IMR-90 (cell line): Measurements from ENCODE around the gene ATP8B4. TPM values are rescaled to one million over a fixed set of nuclear protein-coding genes. Genes with fewer than 3 reads are reported as not detected.

Experiments
- ATAC-seq: fragments of 200-7000 bp; cut with Tn5 transposase; 2 replicates; pipeline ENCODE4 v1.9.1; 2020; ENCODE audit warnings: low read depth, mild to moderate bottlenecking, moderate library complexity
- BruUV-seq: library from RNA; stranded (reverse); fragments of 400-500 nt; replicated peaks from 2 replicates; lab custom pipeline; 2021; lab: Mats Ljungman, UMichigan
- CTCF ChIA-PET: fragments of 300-600 bp; formaldehyde crosslinking; extraction: SDS; loops from one replicate; lab custom pipeline; 2021; ENCODE audit warnings: antibody characterized with exemption; lab: Yijun Ruan, JAX
- POLR2A ChIA-PET: fragments of 300-600 bp; sonication (Branson Sonifier 250); formaldehyde crosslinking; loops from one replicate; lab custom pipeline; 2022; ENCODE audit warnings: antibody characterized with exemption; ENCODE audit not compliant: unreplicated experiment; lab: Charles Lee
- DNase-seq: peaks from one replicate; pipeline ENCODE4 v3.0.0; 2013
- H2AFZ ChIP-seq: replicated peaks from 2 replicates; pipeline ENCODE3; 2013; ENCODE audit warnings: low read length, mild to moderate bottlenecking; ENCODE audit not compliant: poor library complexity
- H2AK5ac ChIP-seq: 2 replicates; pipeline ENCODE4 v1.6.1; 2013; ENCODE audit warnings: low read depth, low read length, inconsistent platforms
- H2AK9ac ChIP-seq: replicated peaks from 2 replicates; pipeline ENCODE3; 2013; ENCODE audit warnings: mild to moderate bottlenecking, low read depth, low read length, moderate library complexity; ENCODE audit not compliant: poor library complexity
- H2BK120ac ChIP-seq: 2 replicates; pipeline ENCODE4 v1.6.1; 2013; ENCODE audit warnings: low read depth, low read length, inconsistent platforms
- H2BK15ac ChIP-seq: 3 replicates; pipeline ENCODE4 v1.6.1; 2013; ENCODE audit warnings: low read depth, low read length, inconsistent platforms
- H2BK20ac ChIP-seq: 2 replicates; pipeline ENCODE4 v1.6.1; 2013; ENCODE audit warnings: low read depth, mild to moderate bottlenecking, inconsistent platforms, low read length, moderate library complexity
- H2BK5ac ChIP-seq: 2 replicates; pipeline ENCODE4 v1.6.1; 2013; ENCODE audit warnings: mild to moderate bottlenecking, low read depth, low read length, inconsistent platforms; ENCODE audit not compliant: poor library complexity, severe bottlenecking
- H3K14ac ChIP-seq: replicated peaks from 2 replicates; pipeline ENCODE4 v1.6.1; 2013; ENCODE audit warnings: low read depth, low read length, inconsistent platforms
- H3K18ac ChIP-seq: 2 replicates; pipeline ENCODE4 v1.6.1; 2013; ENCODE audit warnings: low read depth, low read length, control low read depth
- H3K23ac ChIP-seq: 2 replicates; pipeline ENCODE4 v1.6.1; 2013; ENCODE audit warnings: low read depth, low read length, inconsistent platforms
- H3K27ac ChIP-seq: 2 replicates; pipeline ENCODE4 v1.5.1; 2013; ENCODE audit warnings: mild to moderate bottlenecking, control low read depth, low read length; ENCODE audit not compliant: insufficient read depth
- H3K27me3 ChIP-seq: 2 replicates; pipeline ENCODE4 v1.6.1; 2013; ENCODE audit warnings: low read length; ENCODE audit not compliant: control insufficient read depth, insufficient read depth
- H3K36me3 ChIP-seq: 2 replicates; pipeline ENCODE4 v1.6.1; 2013; ENCODE audit warnings: low read length, mixed read lengths; ENCODE audit not compliant: control insufficient read depth, insufficient read depth
- H3K4ac ChIP-seq: 2 replicates; pipeline ENCODE4 v1.6.1; 2013; ENCODE audit warnings: low read depth, low read length, inconsistent platforms
- H3K4me1 ChIP-seq: 2 replicates; pipeline ENCODE4 v1.6.1; 2013; ENCODE audit warnings: low read length, mixed read lengths; ENCODE audit not compliant: control insufficient read depth, insufficient read depth
- H3K4me2 ChIP-seq: 2 replicates; pipeline ENCODE4 v1.6.1; 2013; ENCODE audit warnings: low read depth, mild to moderate bottlenecking, control low read depth, low read length, moderate library complexity
- H3K4me3 ChIP-seq: 2 replicates; pipeline ENCODE4 v1.5.1; 2013; ENCODE audit warnings: low read depth, mild to moderate bottlenecking, control low read depth, low read length, moderate library complexity; ENCODE audit not compliant: insufficient read depth
- H3K56ac ChIP-seq: 2 replicates; pipeline ENCODE4 v1.6.1; 2013; ENCODE audit warnings: low read length, inconsistent platforms; ENCODE audit not compliant: insufficient read depth; ENCODE audit errors: extremely low read depth
- H3K79me1 ChIP-seq, 2 experiments: 2 replicates each; pipeline ENCODE4 v1.6.1; 2013; ENCODE audit warnings: low read length in 2 of 2, inconsistent platforms in 1 of 2, low read depth in 1 of 2
- H3K9ac ChIP-seq: 2 replicates; pipeline ENCODE4 v1.6.1; 2013; ENCODE audit warnings: low read depth, low read length, control low read depth
- H3K9me1 ChIP-seq: 2 replicates; pipeline ENCODE4 v1.6.1; 2013; ENCODE audit warnings: low read length, inconsistent platforms; ENCODE audit not compliant: insufficient read depth
- H3K9me3 ChIP-seq: 2 replicates; pipeline ENCODE4 v1.6.1; 2013; ENCODE audit warnings: low read length; ENCODE audit not compliant: control insufficient read depth, insufficient read depth
- H4K20me1 ChIP-seq: 2 replicates; pipeline ENCODE4 v1.6.1; 2013; ENCODE audit warnings: low read length, inconsistent platforms; ENCODE audit not compliant: insufficient read depth
- H4K5ac ChIP-seq: 2 replicates; pipeline ENCODE4 v1.6.1; 2013; ENCODE audit warnings: mild to moderate bottlenecking, low read depth, low read length, control low read depth
- H4K8ac ChIP-seq, 2 experiments: 2 replicates each; pipeline ENCODE4 v1.6.1; 2013; ENCODE audit warnings: low read depth in 2 of 2, low read length in 2 of 2, control low read depth in 1 of 2, inconsistent platforms in 1 of 2
- H4K91ac ChIP-seq: 2 replicates; pipeline ENCODE4 v1.6.1; 2013; ENCODE audit warnings: low read depth, low read length, inconsistent platforms; ENCODE audit not compliant: insufficient read depth
- NFE2L2 ChIP-seq: fragments of 150-350 bp; IDR thresholded peaks from 2 replicates; pipeline ENCODE4 v1.6.1; 2016; ENCODE audit warnings: low read depth, mild to moderate bottlenecking, low read length
- RCOR1 ChIP-seq: IDR thresholded peaks from 2 replicates; pipeline ENCODE4 v1.6.1; 2012; ENCODE audit warnings: mild to moderate bottlenecking, low read length, improper control_type of control experiment; ENCODE audit not compliant: insufficient replicate concordance
- SMC3 ChIP-seq: fragments of 150-350 bp; IDR thresholded peaks from 2 replicates; pipeline ENCODE4 v1.6.1; 2016; ENCODE audit warnings: low read depth, mild to moderate bottlenecking, antibody characterized with exemption, low read length, moderate library complexity
- WGBS, 2 experiments: methylation state at CpG; one replicate each; pipeline versions ENCODE4 v1.1.5 to v1.1.7; 2013; ENCODE audit warnings: missing lambda C conversion rate in 2 of 2; ENCODE audit not compliant: insufficient read length in 1 of 2; ENCODE audit errors: extremely low coverage in 2 of 2; 5-methylcytosine and 5-hydroxymethylcytosine counted together
- dilution Hi-C: fragments of 300-500 bp; cut with HindIII; formaldehyde crosslinking; loops from one replicate; pipeline ENCODE4 v1.14.3; 2018; ENCODE audit warnings: low sequenced_read_pairs; ENCODE audit not compliant: unreplicated experiment
- in situ Hi-C: fragments of 300-500 bp; cut with MboI; formaldehyde crosslinking; loops from 3 replicates; pipeline ENCODE4 v1.14.3; 2019; ENCODE audit warnings: low sequenced_read_pairs, inconsistent platforms, mixed read lengths
- intact Hi-C: fragments of 100-400 bp; cut with micrococcal nuclease; formaldehyde crosslinking; loops from 2 replicates; pipeline ENCODE4 v1.10.0; 2022
- polyA plus RNA-seq, 3 experiments: library from polyadenylated mRNA; depleted of rRNA; stranded (reverse); fragments of >200 nt; gene quantifications; 2 replicates each; pipeline ENCODE4 v1.2.3, GENCODE V29; 2012; ENCODE audit warnings: low replicate concordance in 1 of 3
- total RNA-seq: library from RNA; depleted of rRNA; stranded (reverse); fragments of >200 nt; gene quantifications from 2 replicates; pipeline ENCODE4 v1.2.3, GENCODE V29; 2012
- TF ChIP-seq, protein P1 (sequence below): conservative IDR thresholded peaks from 2 replicates; pipeline ENCODE4 v1.5.1; 2012; ENCODE audit warnings: mild to moderate bottlenecking, low read depth, low read length, improper control_type of control experiment

Gene ATP8B4
- total and polyA plus RNA-seq, 2 of the 4 experiments (the other 2 are of a cell fraction) = 0.12 to 0.54 TPM

GRCh38 chr15:50150349-50150748 is 31.3 kb upstream of the ATP8B4 start:
- DNase-seq = no peak
- Histone ChIP-seq H3K4ac (no peak overlapping the region), H2BK20ac (no peak overlapping the region), H2BK120ac (no peak overlapping the region), H3K36me3 (no peaks in the 10 kb centered on the region), H2AK9ac (no peak overlapping the region), H2BK15ac (no peak overlapping the region), H3K14ac (no peak overlapping the region), H3K56ac (no peak overlapping the region), H3K27ac (no peak overlapping the region), H3K79me1 (no peaks in the 10 kb centered on the region), H3K4me2 (no peak overlapping the region), H3K4me3 (no peak overlapping the region), H3K9me1 (no peaks in the 10 kb centered on the region), H2BK5ac (no peak overlapping the region), H3K9ac (no peak overlapping the region), H4K20me1 (no peaks in the 10 kb centered on the region), H4K5ac (no peak overlapping the region), H3K4me1 (no peaks in the 10 kb centered on the region; the same call in 1 of the 2 replicates), H4K8ac (no peak overlapping the region; a peak in 1 of 4 replicates), H2AFZ (no peak overlapping the region), H4K91ac (no peak overlapping the region), H3K18ac (no peak overlapping the region), H3K9me3 (0 out of 2 replicates have a peak, but pooled peaks cover 2% of the 10 kb centered on the region), H2AK5ac (no peak overlapping the region), H3K27me3 (no peaks in the 10 kb centered on the region), H3K23ac (no peak overlapping the region)
- TF ChIP-seq NFE2L2 (no peak), RCOR1 (no peak), SMC3 (no peak)
- TF ChIP-seq, protein P1, sequence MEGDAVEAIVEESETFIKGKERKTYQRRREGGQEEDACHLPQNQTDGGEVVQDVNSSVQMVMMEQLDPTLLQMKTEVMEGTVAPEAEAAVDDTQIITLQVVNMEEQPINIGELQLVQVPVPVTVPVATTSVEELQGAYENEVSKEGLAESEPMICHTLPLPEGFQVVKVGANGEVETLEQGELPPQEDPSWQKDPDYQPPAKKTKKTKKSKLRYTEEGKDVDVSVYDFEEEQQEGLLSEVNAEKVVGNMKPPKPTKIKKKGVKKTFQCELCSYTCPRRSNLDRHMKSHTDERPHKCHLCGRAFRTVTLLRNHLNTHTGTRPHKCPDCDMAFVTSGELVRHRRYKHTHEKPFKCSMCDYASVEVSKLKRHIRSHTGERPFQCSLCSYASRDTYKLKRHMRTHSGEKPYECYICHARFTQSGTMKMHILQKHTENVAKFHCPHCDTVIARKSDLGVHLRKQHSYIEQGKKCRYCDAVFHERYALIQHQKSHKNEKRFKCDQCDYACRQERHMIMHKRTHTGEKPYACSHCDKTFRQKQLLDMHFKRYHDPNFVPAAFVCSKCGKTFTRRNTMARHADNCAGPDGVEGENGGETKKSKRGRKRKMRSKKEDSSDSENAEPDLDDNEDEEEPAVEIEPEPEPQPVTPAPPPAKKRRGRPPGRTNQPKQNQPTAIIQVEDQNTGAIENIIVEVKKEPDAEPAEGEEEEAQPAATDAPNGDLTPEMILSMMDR = no peak
- in situ Hi-C loops (no loop called here), dilution Hi-C loops (no loop called here), intact Hi-C loops (no loop called here)
- no TSS peak for BruUV-seq
- ATAC-seq = no peak
- no CpG with 5 or more reads among the region's 3 CpGs for WGBS, 2 experiments
- CTCF ChIA-PET = interaction anchor here (0.6 kb wide), 1 partner anchor 728 kb away, joined by 4 read pairs; no protein-coding TSS in a partner anchor
- POLR2A ChIA-PET = no interaction called here
